ENCODE measurements around the gene TMEM125.

TMEM125 gene

GRCh38 chr1:43296207-43296606 is 26.4 kb downstream of the TMEM125 start:
- no peak for DNase-seq

DNA sequence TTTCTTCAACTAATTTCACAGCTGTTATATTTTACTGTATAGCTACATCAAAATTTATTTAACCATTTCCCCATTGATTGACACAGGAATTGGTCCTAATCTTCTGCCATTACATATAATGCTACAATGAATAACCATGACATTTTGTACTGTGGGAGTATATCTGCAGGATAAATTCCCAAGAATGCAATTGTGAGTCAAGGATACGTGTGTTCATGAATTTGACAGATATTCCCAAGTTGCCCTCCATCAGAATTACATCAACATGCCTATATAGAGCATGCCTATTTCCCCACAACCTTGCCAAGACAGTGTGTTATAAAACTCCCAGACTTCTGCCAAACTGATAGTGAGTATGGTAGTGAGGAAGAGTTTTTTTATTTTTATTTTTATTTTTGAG is 28.3 kb downstream of the TMEM125 start:
- DNase-seq: no peak

GRCh38 chr1:43299101-43299500 is 29.3 kb downstream of the TMEM125 start:
- no peak for DNase-seq

DNA sequence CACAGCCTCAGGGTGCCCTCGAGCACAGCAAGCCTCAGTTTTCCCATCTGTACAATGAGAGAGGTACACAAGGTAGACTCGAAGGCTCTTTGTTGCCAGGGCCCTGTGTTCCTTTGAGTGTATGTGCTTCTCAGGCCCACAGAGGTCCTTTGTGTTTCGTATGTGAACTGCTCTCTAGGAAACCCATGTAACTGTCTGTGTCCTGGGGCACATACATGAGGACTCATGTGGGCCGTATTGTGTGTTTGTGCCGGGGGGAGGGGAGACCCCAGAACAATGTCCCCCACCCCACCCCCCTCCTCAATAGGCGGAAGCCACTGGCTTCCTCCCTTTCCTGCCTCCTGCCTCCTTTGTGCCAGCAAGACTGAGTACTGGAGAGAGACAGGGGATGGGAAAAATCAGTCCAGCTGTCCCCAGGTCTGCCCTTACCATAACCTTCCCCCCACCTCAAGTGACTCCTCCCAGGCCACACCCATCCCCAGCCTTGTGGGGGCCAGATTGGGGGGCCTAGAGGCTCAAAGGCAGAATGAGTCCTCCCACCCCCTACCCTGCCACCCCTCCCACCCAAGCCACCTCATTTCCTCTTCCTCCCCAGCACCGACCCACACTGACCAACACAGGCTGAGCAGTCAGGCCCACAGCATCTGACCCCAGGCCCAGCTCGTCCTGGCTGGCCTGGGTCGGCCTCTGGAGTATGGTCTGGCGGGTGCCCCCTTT is 30.8 kb downstream of the TMEM125 start, which contains the start of gene TIE1:
Gene TIE1 (plus strand): TSS at position 605 of the 717 bp plus-strand sequence. CDS start 90 bp downstream, at position 695.
- no peak for DNase-seq

DNA sequence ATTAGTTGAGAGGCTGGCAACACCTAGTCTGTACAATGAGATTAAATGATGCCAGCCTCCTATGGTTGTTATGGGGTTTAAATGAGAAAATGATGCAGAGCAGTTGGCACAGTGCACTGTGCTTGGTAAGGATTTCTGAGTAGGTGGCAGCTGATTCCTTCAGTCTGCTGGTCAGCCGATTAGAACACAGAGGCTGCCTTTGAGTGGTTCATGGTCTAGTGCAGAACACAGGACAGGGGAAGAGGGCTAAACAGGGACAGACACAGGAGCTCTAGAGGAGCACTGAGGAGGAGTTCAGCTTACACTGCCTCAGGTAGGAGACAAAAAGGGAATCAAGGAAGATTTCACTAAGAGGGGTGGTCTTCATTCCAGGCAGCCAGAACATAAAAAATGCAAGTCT is 32.4 kb downstream of the TMEM125 start:
- DNase-seq: no peak

- no peak for DNase-seq
Measured at GRCh38 chr1:43302721-43303470, 33.1 kb downstream of the TMEM125 start.

GRCh38 chr1:43303471-43304313 is 33.9 kb downstream of the TMEM125 start:
- DNase-seq: no peak

- no peak for DNase-seq
Measured at GRCh38 chr1:43304314-43304681, 34.5 kb downstream of the TMEM125 start.

DNA sequence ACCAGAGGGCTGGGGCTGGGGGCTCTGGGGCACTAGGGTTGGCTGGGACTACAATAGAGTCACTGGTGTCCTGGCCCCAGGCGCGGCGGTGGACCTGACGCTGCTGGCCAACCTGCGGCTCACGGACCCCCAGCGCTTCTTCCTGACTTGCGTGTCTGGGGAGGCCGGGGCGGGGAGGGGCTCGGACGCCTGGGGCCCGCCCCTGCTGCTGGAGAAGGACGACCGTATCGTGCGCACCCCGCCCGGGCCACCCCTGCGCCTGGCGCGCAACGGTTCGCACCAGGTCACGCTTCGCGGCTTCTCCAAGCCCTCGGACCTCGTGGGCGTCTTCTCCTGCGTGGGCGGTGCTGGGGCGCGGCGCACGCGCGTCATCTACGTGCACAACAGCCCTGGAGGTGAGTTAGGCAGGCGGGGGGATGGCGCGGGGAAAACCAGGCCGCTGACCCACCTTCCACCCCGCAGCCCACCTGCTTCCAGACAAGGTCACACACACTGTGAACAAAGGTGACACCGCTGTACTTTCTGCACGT is 35.1 kb downstream of the TMEM125 start:
- DNase-seq: no peak

DNA sequence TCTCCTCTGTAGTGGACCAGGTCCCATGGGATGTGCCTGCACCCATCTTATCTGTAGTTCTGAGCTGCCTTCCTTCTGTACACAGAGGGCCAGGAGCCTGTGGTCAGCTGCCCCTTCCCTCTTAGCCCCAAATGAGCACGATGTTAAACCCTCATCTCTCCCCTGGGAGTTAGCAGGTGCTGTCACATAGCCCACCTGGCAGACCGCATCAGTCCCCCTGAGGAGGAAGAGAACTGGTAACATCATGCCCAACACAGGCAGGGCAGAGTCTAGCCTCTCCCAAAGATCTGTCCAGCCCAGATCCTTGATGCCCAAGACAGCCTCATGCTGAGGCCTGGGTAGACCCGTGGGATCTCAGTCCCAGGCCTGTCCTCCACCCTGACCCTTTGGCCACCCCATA is 35.7 kb downstream of the TMEM125 start:
- DNase-seq: no peak

DNA sequence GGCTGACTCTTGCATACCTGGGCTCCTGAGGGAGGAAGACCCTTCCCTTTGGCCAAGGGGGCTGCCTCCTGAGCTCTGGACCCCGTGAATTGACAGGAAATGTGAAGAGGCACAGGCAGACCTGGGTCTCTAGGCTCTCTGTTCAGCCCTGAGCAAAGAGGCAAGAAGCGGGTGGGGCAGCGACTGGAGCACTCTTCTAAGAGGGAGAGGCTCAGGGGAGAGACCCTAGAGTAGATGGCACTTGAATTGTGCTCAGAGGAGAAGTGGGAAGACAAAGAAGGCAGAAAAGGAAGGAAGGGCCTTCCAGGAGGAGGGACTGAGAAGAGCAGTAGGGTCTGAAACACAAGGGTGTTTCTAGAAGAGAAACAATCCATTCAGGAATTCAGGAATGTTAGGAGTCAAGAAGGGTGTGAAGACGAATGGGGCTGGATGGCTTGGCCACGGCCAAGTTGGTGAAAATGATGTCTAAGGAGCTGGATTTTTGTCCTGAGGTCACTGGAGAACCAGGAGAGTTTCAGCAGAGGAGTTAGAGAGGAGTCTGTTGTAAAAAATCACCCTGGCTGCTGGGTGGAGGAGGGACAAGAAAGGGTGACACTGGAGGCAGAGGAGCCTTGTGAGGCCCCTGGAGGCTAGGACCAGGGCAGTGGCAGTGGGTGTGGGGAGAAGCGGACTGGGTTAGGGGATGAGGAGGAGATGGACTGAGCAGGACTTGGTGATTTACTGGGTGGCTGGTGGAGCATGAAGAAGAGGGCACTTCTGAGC is 36.3 kb downstream of the TMEM125 start:
- no peak for DNase-seq

- DNase-seq: no peak
Measured at GRCh38 chr1:43306688-43307457, 37.1 kb downstream of the TMEM125 start.

- no peak for DNase-seq
Measured at GRCh38 chr1:43307458-43308158, 37.8 kb downstream of the TMEM125 start.

DNA sequence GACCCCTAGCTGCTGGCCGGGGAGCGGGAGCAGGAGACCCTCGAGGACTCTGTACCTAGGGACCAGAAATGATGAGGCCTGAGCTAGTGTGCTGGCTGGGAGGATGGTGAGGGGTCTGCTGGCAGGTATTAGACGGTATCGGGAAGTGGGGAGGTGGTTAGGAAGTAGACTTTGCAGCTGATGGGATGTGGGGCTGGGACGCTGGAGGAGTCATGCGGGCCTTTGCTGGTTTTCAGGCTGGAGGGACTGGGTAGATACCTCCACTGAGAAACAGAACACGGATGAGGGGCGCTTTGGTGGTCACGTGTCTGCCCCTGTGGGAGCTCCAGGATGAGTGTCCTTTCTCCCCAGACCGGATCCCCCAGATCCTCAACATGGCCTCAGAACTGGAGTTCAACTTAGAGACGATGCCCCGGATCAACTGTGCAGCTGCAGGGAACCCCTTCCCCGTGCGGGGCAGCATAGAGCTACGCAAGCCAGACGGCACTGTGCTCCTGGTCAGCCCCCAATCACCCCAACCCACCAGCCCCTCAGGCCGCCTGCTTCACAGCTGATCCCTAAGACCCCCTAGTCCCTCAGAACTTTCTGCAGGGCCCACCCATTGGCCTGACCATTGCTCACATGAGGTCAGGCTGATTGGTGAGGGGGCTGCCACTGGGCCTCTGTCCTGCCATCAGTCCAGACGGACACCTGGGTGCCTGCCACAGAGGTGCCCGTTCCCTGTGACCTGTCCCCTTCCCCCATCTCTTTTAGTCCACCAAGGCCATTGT is 39.0 kb downstream of the TMEM125 start:
- DNase-seq: no peak

- DNase-seq: no peak
Measured at GRCh38 chr1:43309405-43310025, 39.7 kb downstream of the TMEM125 start.

GRCh38 chr1:43311521-43311920 is 41.7 kb downstream of the TMEM125 start:
- DNase-seq: no peak

DNA sequence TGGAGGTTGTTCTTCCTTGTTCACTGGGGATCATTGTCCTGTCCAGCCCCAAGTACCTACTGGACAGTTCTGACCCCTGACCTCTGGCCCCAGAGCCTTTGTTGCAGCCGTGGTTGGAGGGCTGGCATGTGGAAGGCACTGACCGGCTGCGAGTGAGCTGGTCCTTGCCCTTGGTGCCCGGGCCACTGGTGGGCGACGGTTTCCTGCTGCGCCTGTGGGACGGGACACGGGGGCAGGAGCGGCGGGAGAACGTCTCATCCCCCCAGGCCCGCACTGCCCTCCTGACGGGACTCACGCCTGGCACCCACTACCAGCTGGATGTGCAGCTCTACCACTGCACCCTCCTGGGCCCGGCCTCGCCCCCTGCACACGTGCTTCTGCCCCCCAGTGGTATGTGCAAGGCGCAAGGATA is 42.4 kb downstream of the TMEM125 start:
- DNase-seq: no peak

DNA sequence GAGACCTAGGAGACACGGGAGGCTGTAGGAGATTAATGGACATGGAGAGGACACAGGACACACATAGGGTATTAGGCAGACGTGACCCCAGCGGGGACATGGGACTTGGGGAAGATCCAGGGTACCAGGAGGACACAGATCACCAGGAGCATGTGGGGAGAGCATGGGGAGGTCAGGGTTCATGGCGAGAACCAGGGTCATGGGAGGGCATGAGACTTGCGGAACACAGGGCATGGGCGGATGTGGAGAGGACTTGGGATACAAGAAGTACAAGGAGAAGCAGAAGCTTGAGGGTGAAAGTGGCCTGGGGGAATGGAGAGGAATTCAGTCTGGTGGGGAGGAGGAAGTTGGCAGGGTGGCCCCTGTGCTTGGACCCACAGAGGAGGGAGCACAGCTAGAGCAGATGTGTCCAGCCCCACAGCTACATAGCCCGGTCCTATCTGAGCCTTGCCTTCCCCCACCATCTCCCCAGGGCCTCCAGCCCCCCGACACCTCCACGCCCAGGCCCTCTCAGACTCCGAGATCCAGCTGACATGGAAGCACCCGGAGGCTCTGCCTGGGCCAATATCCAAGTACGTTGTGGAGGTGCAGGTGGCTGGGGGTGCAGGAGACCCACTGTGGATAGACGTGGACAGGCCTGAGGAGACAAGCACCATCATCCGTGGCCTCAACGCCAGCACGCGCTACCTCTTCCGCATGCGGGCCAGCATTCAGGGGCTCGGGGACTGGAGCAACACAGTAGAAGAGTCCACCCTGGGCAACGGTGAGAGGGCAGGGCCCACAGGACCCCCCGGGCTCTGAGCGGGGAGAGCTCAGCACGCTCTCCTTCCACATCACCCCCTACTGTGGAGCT is 43.1 kb downstream of the TMEM125 start:
- DNase-seq: no peak

DNA sequence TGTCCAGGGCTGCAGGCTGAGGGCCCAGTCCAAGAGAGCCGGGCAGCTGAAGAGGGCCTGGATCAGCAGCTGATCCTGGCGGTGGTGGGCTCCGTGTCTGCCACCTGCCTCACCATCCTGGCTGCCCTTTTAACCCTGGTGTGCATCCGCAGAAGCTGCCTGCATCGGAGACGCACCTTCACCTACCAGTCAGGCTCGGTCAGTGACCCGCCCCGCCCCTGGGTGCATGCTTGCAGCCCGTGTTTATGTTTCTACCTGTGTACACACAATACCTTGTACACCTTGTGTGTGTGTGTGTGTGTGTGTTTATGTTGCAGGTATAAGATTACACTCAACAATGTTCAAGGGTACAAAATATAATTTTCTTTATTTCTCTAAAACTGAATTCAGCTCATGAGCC is 44.0 kb downstream of the TMEM125 start:
- no peak for DNase-seq

Data from OCI-M1 (cell line).